Measurements from ENCODE around the gene ZNF311. TPM values are rescaled to one million over a fixed set of nuclear protein-coding genes. Genes with fewer than 3 reads are reported as not detected.
A peak's percentile ranks its signal among the peaks of the same experiment; 100 is the strongest.

ZNF311 gene
- total and polyA plus RNA-seq, 11 donors = 0.07 to 0.84 (median 0.21) TPM; not detected in 2

DNA sequence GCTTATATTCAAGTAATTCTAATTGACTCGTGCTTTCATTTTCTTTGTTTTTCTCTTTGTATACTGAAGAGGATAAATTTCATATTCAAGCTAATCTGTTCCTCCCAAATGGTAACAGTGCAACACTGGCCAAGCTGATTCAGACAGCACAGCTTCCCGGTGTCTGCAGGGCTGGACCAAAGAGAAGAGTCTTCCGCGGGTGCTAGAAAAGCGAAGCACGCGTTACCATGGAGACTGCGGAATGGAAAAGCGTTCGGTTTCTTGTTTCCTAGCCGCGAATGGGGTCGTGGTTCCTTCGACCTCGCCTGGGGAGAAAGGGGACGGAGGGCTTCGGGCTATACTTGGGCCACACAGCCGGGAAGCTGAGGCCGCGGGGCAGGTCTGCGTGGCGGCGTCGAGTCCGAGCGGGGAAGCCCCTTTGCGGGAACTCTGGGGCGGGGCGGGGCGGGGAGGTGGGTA lies 6.2 kb upstream of the ZNF311 start:
- peaks cover 0 to 15% (median 2%) of the 10 kb centered on the region in 12 donors for H3K4me1 ChIP-seq
- peak overlapping the region in 11 of 12 donors; percentile 17 to 61 (median 48) for H3K4me3 ChIP-seq
- 1% methylated on average over 18 to 30 of the region's 30 CpGs for WGBS, 4 donors
- no peaks in the 10 kb centered on the region for H3K9me3 ChIP-seq
- H3K36me3 ChIP-seq = no peaks in the 10 kb centered on the region
- peak in 2 of 4 donors; percentile 64 to 66 for ATAC-seq
- TF ChIP-seq POLR2A (IDR thresholded peaks at IDR 0.05) = no peak
- TF ChIP-seq, protein P1, sequence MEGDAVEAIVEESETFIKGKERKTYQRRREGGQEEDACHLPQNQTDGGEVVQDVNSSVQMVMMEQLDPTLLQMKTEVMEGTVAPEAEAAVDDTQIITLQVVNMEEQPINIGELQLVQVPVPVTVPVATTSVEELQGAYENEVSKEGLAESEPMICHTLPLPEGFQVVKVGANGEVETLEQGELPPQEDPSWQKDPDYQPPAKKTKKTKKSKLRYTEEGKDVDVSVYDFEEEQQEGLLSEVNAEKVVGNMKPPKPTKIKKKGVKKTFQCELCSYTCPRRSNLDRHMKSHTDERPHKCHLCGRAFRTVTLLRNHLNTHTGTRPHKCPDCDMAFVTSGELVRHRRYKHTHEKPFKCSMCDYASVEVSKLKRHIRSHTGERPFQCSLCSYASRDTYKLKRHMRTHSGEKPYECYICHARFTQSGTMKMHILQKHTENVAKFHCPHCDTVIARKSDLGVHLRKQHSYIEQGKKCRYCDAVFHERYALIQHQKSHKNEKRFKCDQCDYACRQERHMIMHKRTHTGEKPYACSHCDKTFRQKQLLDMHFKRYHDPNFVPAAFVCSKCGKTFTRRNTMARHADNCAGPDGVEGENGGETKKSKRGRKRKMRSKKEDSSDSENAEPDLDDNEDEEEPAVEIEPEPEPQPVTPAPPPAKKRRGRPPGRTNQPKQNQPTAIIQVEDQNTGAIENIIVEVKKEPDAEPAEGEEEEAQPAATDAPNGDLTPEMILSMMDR (IDR thresholded peaks at IDR 0.05) = no peak
- intact Hi-C loops (cut with DNase I) = no loop called here
- peaks cover 7 to 77% (median 45%) of the 10 kb centered on the region in 9 donors for H3K27me3 ChIP-seq
- peak overlapping the region in 1 of 12 donors; percentile 17 for H3K27ac ChIP-seq
- DNase-seq = peak in 4 of 5 donors; percentile 30 to 51 (median 38)

DNA sequence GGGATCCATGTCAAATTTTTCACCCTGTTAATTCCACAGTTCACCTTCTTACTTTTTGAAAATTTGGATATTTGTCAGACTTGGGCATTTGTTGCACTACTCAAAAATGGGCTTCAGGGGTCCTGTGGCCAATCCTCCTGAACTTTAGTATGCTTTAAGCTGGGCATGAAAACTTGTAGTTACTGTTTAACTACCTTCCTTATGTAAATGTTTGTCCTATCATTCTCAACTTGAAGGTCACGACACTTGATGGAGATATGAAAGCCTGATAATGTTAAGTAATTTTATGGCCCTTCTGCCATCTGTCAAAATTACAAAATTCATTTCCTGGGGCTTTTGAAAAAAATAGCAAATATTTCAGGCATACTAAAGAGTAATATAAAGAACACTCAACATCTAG lies 4.2 kb upstream of the ZNF311 start:
- H3K4me1 ChIP-seq = peaks cover 0 to 17% (median 0%) of the 10 kb centered on the region in 12 donors
- H3K27ac ChIP-seq = no peak overlapping the region
- no peaks in the 10 kb centered on the region for H3K9me3 ChIP-seq
- no peaks in the 10 kb centered on the region for H3K36me3 ChIP-seq
- 70 to 89% (median 77%) methylated on average over 1 of the region's 1 CpG for WGBS, 4 donors
- intact Hi-C loops (cut with DNase I) = no loop called here
- peaks cover 0 to 58% (median 28%) of the 10 kb centered on the region in 9 donors for H3K27me3 ChIP-seq
- H3K4me3 ChIP-seq = no peak overlapping the region
- ATAC-seq (no peak), DNase-seq (no peak)
- TF ChIP-seq POLR2A (IDR thresholded peaks at IDR 0.05) = no peak
- TF ChIP-seq, protein P1 (IDR thresholded peaks at IDR 0.05) = no peak

DNA sequence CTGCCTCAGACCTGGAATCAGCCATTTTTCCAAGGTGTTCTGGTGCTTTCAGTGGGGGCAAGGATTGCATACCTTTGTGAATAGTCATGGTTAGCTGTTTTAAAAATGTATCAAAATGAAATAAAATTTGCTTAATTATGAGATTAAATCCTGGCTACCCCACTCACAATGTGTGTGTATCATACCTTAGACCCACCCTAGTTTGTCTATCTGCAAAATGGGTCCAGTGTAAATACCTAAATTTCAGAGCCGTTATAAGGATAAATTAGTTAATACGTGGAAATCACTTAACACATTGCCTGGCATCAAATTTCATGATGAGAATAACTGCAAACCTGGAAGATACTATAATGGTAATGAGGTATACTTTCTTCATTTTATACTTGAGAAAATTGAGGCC lies 3.0 kb upstream of the ZNF311 start:
- intact Hi-C loops (cut with DNase I) = no loop called here
- Histone ChIP-seq H3K9me3 (no peaks in the 10 kb centered on the region), H3K4me3 (no peak overlapping the region), H3K4me1 (peaks cover 0 to 17% (median 0%) of the 10 kb centered on the region in 12 donors), H3K27ac (no peak overlapping the region), H3K36me3 (no peaks in the 10 kb centered on the region), H3K27me3 (peaks cover 0 to 46% (median 18%) of the 10 kb centered on the region in 9 donors)
- DNase-seq (no peak), ATAC-seq (no peak)
- 73 to 84% (median 79%) methylated on average over 2 of the region's 2 CpGs for WGBS, 4 donors
- TF ChIP-seq POLR2A (IDR thresholded peaks at IDR 0.05) = no peak
- TF ChIP-seq, protein P1 (IDR thresholded peaks at IDR 0.05) = no peak

DNA sequence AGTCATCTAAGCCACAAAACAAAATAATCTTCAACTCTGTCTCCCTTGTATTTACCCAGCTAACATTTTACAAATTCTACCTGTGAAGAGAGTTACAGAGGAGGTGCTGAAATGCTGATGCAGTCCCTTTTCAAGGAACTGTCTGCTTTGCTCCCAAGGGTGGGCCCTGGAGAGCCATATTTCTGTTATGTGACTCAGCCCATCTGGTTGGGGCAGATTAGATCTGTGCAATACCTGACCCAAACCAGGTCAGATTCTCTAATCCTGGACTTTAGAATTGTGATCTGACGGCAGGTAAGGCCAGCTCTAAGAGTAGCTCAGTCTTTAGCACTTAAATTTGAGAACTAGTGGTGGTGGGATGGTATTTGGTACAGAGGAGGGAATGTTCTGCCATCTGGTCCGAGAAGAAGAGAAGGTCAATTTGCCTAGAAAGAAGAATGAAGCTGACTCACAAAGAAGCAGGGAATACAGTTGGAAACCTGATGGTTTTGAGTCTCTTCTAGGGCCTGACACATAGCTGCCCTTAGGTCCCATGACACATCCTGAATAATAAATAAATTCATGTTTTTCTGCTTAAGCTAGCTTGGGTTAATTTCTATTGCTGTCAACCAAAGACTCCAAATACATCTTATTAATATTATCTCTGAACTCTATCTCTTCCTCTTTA lies 8.1 kb downstream of the ZNF311 start:
- no peak overlapping the region for H3K4me3 ChIP-seq
- ATAC-seq (no peak), DNase-seq (no peak)
- H3K27me3 ChIP-seq = peaks cover 0 to 18% (median 0%) of the 10 kb centered on the region in 9 donors
- H3K27ac ChIP-seq = no peak overlapping the region
- intact Hi-C loops (cut with DNase I) = no loop called here
- no peaks in the 10 kb centered on the region for H3K9me3 ChIP-seq
- TF ChIP-seq POLR2A (IDR thresholded peaks at IDR 0.05) = no peak
- TF ChIP-seq, protein P1 (IDR thresholded peaks at IDR 0.05) = no peak
- H3K4me1 ChIP-seq = no peaks in the 10 kb centered on the region
- H3K36me3 ChIP-seq = peaks cover 0 to 5% (median 0%) of the 10 kb centered on the region in 9 donors
- WGBS, 4 donors = 87 to 90% (median 88%) methylated on average over 2 of the region's 2 CpGs
